ENCODE results near the gene TEC. TPM values are rescaled to one million over a fixed set of nuclear protein-coding genes. Genes with fewer than 3 reads are reported as not detected.

TEC gene
- total and polyA plus RNA-seq, 3 experiments from 2014 or later, result 1.6 to 2.4 (median 1.6) TPM

DNA sequence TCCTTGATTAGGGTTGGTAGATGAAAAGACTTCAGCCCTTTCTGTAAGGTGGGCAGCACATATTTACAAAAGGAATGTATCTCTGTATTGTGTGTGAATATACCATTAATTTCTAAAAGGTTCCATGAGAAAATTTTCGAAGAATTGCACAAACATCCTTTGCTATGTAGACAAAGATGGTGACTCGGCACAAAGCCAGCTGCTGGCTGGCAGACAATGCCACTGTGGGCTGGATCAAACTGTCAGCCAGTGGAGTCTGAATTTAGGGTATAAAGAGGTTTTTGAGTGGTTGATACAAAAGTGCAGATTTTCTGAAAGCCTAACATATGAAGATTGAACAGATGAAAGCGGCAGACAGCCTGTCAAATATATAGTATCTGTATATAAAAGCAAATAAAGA is 129.9 kb downstream of the TEC start:
- ChIA-PET CTCF (interaction anchor here (0.8 to 7.0 kb wide), 8 partner anchors 8 to 108 kb away, joined by 3 to 109 read pairs (median 8); no protein-coding TSS in a partner anchor), POLR2A (interaction anchor here (1.2 to 3.3 kb wide), 3 partner anchors 11 to 202 kb away, joined by 3 to 20 read pairs (median 4); no protein-coding TSS in a partner anchor)
- H3K27ac Mint-ChIP-seq, result peak overlapping the region; percentile 47 to 99 (median 92)
- no peaks in the 10 kb centered on the region for H3K36me3 Mint-ChIP-seq
- H3K4me3 Mint-ChIP-seq, result peak overlapping the region in 3 of 7 donors; percentile 65 to 74 (median 68)
- peaks cover 56 to 65% (median 63%) of the 10 kb centered on the region in 3 donors for H3K4me1 Mint-ChIP-seq
- Histone ChIP-seq H3K27me3 (ENCODE audit: insufficient read depth, low read length, poor library complexity, severe bottlenecking) (no peaks in the 10 kb centered on the region), H3K36me3 (ENCODE audit: insufficient read depth, low read length) (no peaks in the 10 kb centered on the region), H3K4me3 (ENCODE audit: low read length) (no peak overlapping the region), H3K4me1 (ENCODE audit: insufficient read depth, low read length) (peaks cover 60% of the 10 kb centered on the region), H3K9me3 (ENCODE audit: low read length) (no peaks in the 10 kb centered on the region), H3K27ac (ENCODE audit: low read depth, low read length) (no peak overlapping the region)
- H3K27me3 Mint-ChIP-seq, result no peaks in the 10 kb centered on the region
- no peaks in the 10 kb centered on the region for H3K9me3 Mint-ChIP-seq
- peak in 2 of 5 donors; percentile 51 to 54 for DNase-seq

DNA sequence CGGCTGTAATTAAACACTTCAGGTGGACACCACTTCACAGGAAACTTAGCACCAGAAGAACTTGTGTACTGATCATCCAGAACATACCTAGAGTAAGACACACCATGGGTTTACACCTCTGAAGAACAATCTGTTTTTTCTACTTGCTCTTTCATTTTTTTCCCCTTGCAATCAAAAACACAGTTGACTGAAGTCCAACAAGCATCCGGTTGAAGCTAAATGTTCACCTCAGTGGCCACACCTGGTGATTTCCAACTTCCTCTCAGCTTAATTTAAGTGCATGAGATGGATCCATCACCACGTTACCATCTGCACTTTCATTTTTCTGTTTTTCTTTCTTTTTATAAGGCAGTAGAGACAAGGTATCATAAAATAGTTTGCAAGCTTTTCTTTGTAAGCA is 130.7 kb downstream of the TEC start:
- Mint-ChIP-seq H3K9me3 (no peaks in the 10 kb centered on the region), H3K27ac (peak overlapping the region; percentile 34 to 99 (median 92)), H3K4me1 (peaks cover 63 to 73% (median 71%) of the 10 kb centered on the region in 3 donors), H3K27me3 (no peaks in the 10 kb centered on the region), H3K36me3 (peaks cover 0 to 2% (median 0%) of the 10 kb centered on the region in 3 donors), H3K4me3 (peak overlapping the region; percentile 41 to 74 (median 68))
- Histone ChIP-seq H3K4me3 (ENCODE audit: low read length) (peak overlapping the region; percentile 23), H3K27ac (ENCODE audit: low read depth, low read length) (peak overlapping the region; percentile 4), H3K9me3 (ENCODE audit: low read length) (no peaks in the 10 kb centered on the region), H3K27me3 (ENCODE audit: insufficient read depth, low read length, poor library complexity, severe bottlenecking) (no peaks in the 10 kb centered on the region), H3K36me3 (ENCODE audit: insufficient read depth, low read length) (no peaks in the 10 kb centered on the region), H3K4me1 (ENCODE audit: insufficient read depth, low read length) (peaks cover 67% of the 10 kb centered on the region)
- peak in 3 of 5 donors; percentile 62 to 81 (median 72) for DNase-seq
- ChIA-PET POLR2A (interaction anchor here (1.2 to 3.3 kb wide), 4 partner anchors 10 to 203 kb away, joined by 3 to 20 read pairs (median 4); no protein-coding TSS in a partner anchor), CTCF (interaction anchor here (0.8 to 7.0 kb wide), 7 partner anchors 12 to 107 kb away, joined by 3 to 109 read pairs (median 9); no protein-coding TSS in a partner anchor)

DNA sequence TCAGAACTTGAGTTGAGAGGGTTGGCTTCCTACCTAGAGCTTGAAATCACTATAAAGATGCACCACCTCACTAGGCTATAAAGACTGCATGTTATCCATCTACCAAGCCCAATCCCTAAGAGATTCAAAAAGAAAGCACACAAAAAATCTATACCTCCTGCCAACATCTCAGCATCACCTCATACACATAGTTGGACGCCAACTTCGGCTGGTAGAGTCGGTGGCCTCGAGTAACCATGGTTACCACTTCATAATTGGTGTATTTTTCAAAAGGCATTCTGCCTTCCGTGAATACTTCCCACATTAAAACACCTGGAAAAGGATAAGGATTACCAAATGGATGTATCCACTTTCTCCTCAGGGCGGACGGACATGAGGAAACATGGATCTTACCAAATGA is 131.1 kb downstream of the TEC start:
- ChIA-PET CTCF (interaction anchor here (1.0 to 7.0 kb wide), 5 partner anchors 12 to 51 kb away, joined by 3 to 109 read pairs (median 3); no protein-coding TSS in a partner anchor), POLR2A (interaction anchor here (1.2 to 3.3 kb wide), 4 partner anchors 10 to 203 kb away, joined by 3 to 20 read pairs (median 4); no protein-coding TSS in a partner anchor)
- Mint-ChIP-seq H3K9me3 (no peaks in the 10 kb centered on the region), H3K36me3 (peaks cover 0 to 5% (median 0%) of the 10 kb centered on the region in 3 donors), H3K4me3 (peak overlapping the region; percentile 41 to 74 (median 68)), H3K4me1 (peaks cover 67 to 77% (median 75%) of the 10 kb centered on the region in 3 donors), H3K27ac (peak overlapping the region in 7 of 8 donors; percentile 83 to 99 (median 92)), H3K27me3 (no peaks in the 10 kb centered on the region)
- Histone ChIP-seq H3K27ac (ENCODE audit: low read depth, low read length) (peak overlapping the region; percentile 4), H3K9me3 (ENCODE audit: low read length) (no peaks in the 10 kb centered on the region), H3K4me3 (ENCODE audit: low read length) (peak overlapping the region; percentile 23), H3K36me3 (ENCODE audit: insufficient read depth, low read length) (no peaks in the 10 kb centered on the region), H3K4me1 (ENCODE audit: insufficient read depth, low read length) (peaks cover 67% of the 10 kb centered on the region), H3K27me3 (ENCODE audit: insufficient read depth, low read length, poor library complexity, severe bottlenecking) (no peaks in the 10 kb centered on the region)
- DNase-seq, result peak in 1 of 5 donors; percentile 47

DNA sequence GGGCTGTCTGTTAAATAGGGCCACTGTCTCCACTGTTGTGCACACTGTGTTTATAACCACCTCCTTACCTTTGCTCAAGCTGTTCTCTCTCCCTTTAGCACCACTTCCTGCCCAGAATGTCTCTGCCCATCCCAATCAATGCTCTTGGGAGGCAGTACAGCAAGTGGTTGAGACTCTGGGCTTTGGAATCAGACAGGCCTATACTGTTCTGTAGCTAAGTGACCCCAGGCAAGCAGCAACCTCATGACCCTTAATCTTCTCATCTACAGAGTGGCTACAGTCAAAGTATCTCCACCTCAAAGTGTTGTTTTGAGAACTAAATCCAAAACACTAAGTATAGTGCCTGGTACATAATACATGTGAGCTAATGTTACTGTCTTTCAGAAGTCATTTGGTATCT is 131.8 kb downstream of the TEC start:
- peak overlapping the region; percentile 45 to 74 (median 68) for H3K4me3 Mint-ChIP-seq
- no peaks in the 10 kb centered on the region for H3K9me3 Mint-ChIP-seq
- H3K9me3 ChIP-seq (ENCODE audit: low read length), result no peaks in the 10 kb centered on the region
- H3K36me3 ChIP-seq (ENCODE audit: insufficient read depth, low read length), result no peaks in the 10 kb centered on the region
- DNase-seq, result peak in 1 of 5 donors; percentile 53
- H3K4me3 ChIP-seq (ENCODE audit: low read length), result peak overlapping the region; percentile 23
- H3K27me3 Mint-ChIP-seq, result no peaks in the 10 kb centered on the region
- ChIA-PET CTCF (interaction anchor here (1.2 to 7.0 kb wide), 2 partner anchors 11 to 28 kb away, joined by 3 to 109 read pairs; no protein-coding TSS in a partner anchor), POLR2A (interaction anchor here (3.3 kb wide), 1 partner anchor 9 kb away, joined by 20 read pairs; no protein-coding TSS in a partner anchor)
- no peak overlapping the region for H3K27ac ChIP-seq (ENCODE audit: low read depth, low read length)
- H3K36me3 Mint-ChIP-seq, result peaks cover 0 to 5% (median 0%) of the 10 kb centered on the region in 3 donors
- H3K4me1 ChIP-seq (ENCODE audit: insufficient read depth, low read length), result peaks cover 67% of the 10 kb centered on the region
- no peaks in the 10 kb centered on the region for H3K27me3 ChIP-seq (ENCODE audit: insufficient read depth, low read length, poor library complexity, severe bottlenecking)
- H3K27ac Mint-ChIP-seq, result peak overlapping the region; percentile 83 to 99 (median 92)
- peaks cover 67 to 83% (median 77%) of the 10 kb centered on the region in 3 donors for H3K4me1 Mint-ChIP-seq

DNA sequence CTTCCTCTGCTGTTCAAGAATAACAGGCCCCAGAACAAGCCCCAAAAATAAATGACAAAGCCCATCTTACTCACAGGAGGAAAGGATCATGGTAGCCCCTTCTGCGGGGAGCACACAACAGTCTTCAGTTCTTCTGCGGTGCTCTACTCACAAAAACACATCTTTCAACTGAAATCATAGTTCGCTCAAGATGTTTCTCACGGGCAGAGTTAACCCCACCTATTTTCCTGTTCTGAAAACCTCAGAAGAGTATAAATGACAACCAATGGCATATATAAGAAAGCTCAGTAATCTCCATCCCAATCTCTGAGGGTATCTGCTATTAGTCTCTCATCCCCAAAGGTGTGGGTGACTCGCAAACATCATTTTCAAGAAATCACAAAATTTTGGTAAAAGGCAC is 135.6 kb downstream of the TEC start, which contains the start of gene TXK:
TXK (minus strand) TSS at position 170 of the 400 bp plus-strand sequence; CDS start at position 90, 80 bp downstream.
- H3K27me3 ChIP-seq (ENCODE audit: insufficient read depth, low read length, poor library complexity, severe bottlenecking), result no peaks in the 10 kb centered on the region
- H3K4me3 ChIP-seq (ENCODE audit: low read length), result peak within 1 kb of the TSS; percentile 61
- peaks cover 77% of the 10 kb centered on the region for H3K4me1 ChIP-seq (ENCODE audit: insufficient read depth, low read length)
- H3K27ac ChIP-seq (ENCODE audit: low read depth, low read length), result peak within 1 kb of the TSS; percentile 8
- H3K9me3 ChIP-seq (ENCODE audit: low read length), result no peaks in the 10 kb centered on the region
- peaks cover 0 to 12% (median 3%) of the 10 kb centered on the region in 3 donors for H3K36me3 Mint-ChIP-seq
- DNase-seq, result peak in 1 of 5 donors; percentile 59
- H3K27ac Mint-ChIP-seq, result peak within 1 kb of the TSS; percentile 78 to 99 (median 93)
- peak within 1 kb of the TSS; percentile 88 to 98 (median 91) for H3K4me3 Mint-ChIP-seq
- CTCF ChIA-PET, result interaction anchor here (1.0 to 1.7 kb wide), 3 partner anchors 9 to 32 kb away, joined by 3 to 4 read pairs (median 3); no protein-coding TSS in a partner anchor
- H3K36me3 ChIP-seq (ENCODE audit: insufficient read depth, low read length), result no peaks in the 10 kb centered on the region
- no peaks in the 10 kb centered on the region for H3K9me3 Mint-ChIP-seq
- H3K27me3 Mint-ChIP-seq, result no peaks in the 10 kb centered on the region
- POLR2A ChIA-PET, result no interaction called here
- peaks cover 80 to 98% (median 89%) of the 10 kb centered on the region in 3 donors for H3K4me1 Mint-ChIP-seq

DNA sequence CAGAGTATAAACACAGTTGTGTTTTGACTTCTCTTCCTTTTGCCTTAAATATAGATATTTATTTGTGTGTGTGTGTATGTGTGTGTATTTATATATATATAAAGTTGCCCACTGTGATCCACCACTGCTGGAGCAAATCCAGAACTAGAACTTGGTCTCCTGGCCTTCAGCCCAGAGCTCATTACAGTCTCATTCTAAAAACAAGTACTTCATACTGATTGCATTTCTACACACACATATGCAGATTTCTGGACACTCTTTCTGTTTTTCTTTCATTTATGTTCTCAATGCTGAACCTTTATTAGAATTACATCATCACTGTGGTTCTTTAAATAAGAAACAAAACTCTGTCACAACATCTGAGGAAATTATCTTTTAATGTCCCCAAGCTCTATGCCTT is 136.0 kb downstream of the TEC start:
- H3K9me3 ChIP-seq (ENCODE audit: low read length), result no peaks in the 10 kb centered on the region
- H3K36me3 ChIP-seq (ENCODE audit: insufficient read depth, low read length), result no peaks in the 10 kb centered on the region
- H3K27ac Mint-ChIP-seq, result peak overlapping the region; percentile 78 to 96 (median 93)
- no peaks in the 10 kb centered on the region for H3K27me3 Mint-ChIP-seq
- POLR2A ChIA-PET, result interaction anchor here (0.6 kb wide), 1 partner anchor 53 kb away, joined by 3 read pairs; no protein-coding TSS in a partner anchor
- H3K9me3 Mint-ChIP-seq, result no peaks in the 10 kb centered on the region
- DNase-seq, result no peak
- H3K36me3 Mint-ChIP-seq, result peaks cover 0 to 12% (median 4%) of the 10 kb centered on the region in 3 donors
- H3K4me1 ChIP-seq (ENCODE audit: insufficient read depth, low read length), result peaks cover 77% of the 10 kb centered on the region
- peak overlapping the region; percentile 8 for H3K27ac ChIP-seq (ENCODE audit: low read depth, low read length)
- peaks cover 79 to 98% (median 89%) of the 10 kb centered on the region in 3 donors for H3K4me1 Mint-ChIP-seq
- CTCF ChIA-PET, result interaction anchor here (1.1 to 1.7 kb wide), 3 partner anchors 9 to 25 kb away, joined by 3 to 4 read pairs (median 4); no protein-coding TSS in a partner anchor
- peak overlapping the region; percentile 61 for H3K4me3 ChIP-seq (ENCODE audit: low read length)
- H3K4me3 Mint-ChIP-seq, result peak overlapping the region; percentile 88 to 98 (median 91)
- H3K27me3 ChIP-seq (ENCODE audit: insufficient read depth, low read length, poor library complexity, severe bottlenecking), result no peaks in the 10 kb centered on the region

DNA sequence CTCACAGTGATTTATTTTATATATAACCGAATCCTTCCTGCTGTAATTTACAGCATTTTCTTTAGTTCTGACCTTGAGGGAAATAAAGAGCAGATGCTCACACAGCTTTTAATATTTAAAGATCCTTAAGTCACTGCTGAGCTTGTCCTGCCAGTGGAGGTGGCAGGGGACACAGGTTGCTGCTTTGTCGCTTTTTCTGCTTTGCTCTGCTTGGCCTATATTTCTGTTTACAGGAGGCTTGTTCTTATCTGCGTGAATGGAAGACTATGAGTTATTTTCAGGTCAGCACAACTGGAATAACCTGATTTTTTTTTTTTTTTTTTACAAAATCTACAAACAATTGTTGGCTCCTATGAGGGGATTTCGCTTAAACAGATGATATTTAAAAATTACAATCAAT is 137.9 kb downstream of the TEC start:
- DNase-seq, result no peak
- H3K27me3 Mint-ChIP-seq, result no peaks in the 10 kb centered on the region
- CTCF ChIA-PET, result interaction anchor here (0.9 to 1.8 kb wide), 4 partner anchors 9 to 143 kb away, joined by 3 to 8 read pairs (median 4); no protein-coding TSS in a partner anchor
- H3K4me1 ChIP-seq (ENCODE audit: insufficient read depth, low read length), result peaks cover 77% of the 10 kb centered on the region
- H3K27ac Mint-ChIP-seq, result peak overlapping the region in 7 of 8 donors; percentile 91 to 99 (median 92)
- peaks cover 0 to 12% (median 8%) of the 10 kb centered on the region in 3 donors for H3K36me3 Mint-ChIP-seq
- H3K9me3 ChIP-seq (ENCODE audit: low read length), result no peaks in the 10 kb centered on the region
- H3K36me3 ChIP-seq (ENCODE audit: insufficient read depth, low read length), result no peaks in the 10 kb centered on the region
- H3K27ac ChIP-seq (ENCODE audit: low read depth, low read length), result no peak overlapping the region
- no peaks in the 10 kb centered on the region for H3K9me3 Mint-ChIP-seq
- H3K4me1 Mint-ChIP-seq, result peaks cover 76 to 97% (median 88%) of the 10 kb centered on the region in 3 donors
- POLR2A ChIA-PET, result no interaction called here
- H3K4me3 Mint-ChIP-seq, result peak overlapping the region; percentile 88 to 98 (median 91)
- H3K4me3 ChIP-seq (ENCODE audit: low read length), result peak overlapping the region; percentile 61
- H3K27me3 ChIP-seq (ENCODE audit: insufficient read depth, low read length, poor library complexity, severe bottlenecking), result no peaks in the 10 kb centered on the region

Measured in CD8-positive, alpha-beta memory T cell (primary cell).